ENCODE data around the gene ZSCAN20.

GRCh38 chr1:33512226-33513011 is 40.0 kb downstream of the ZSCAN20 start:
- TF ChIP-seq CTCF (IDR thresholded peaks at IDR 0.05) (no peak), POLR2A (IDR thresholded peaks at IDR 0.05) (no peak)
